HepG2 (cell line): ENCODE measurements around the gene TRIM23. TPM values are rescaled to one million over a fixed set of nuclear protein-coding genes. Genes with fewer than 3 reads are reported as not detected.

Experiments used
- CENPX ChIP-seq: sonication (generic); formaldehyde crosslinking; IDR thresholded peaks from 2 replicates; pipeline ENCODE4 v1.9.0; 2021; ENCODE audit warnings: mild to moderate bottlenecking, missing genetic modification reagents, moderate library complexity
- ERF ChIP-seq: IDR thresholded peaks from 2 replicates; pipeline ENCODE4 v1.6.1; 2018; ENCODE audit warnings: missing biosample characterization, missing genetic modification reagents
- FOXO1 ChIP-seq: sonication (generic); formaldehyde crosslinking; IDR thresholded peaks from 2 replicates; pipeline ENCODE4 v1.4.0; 2020; ENCODE audit warnings: missing genetic modification reagents
- HNRNPH1 ChIP-seq: fragments of 200-400 bp; formaldehyde crosslinking; optimal IDR thresholded peaks from 2 replicates; pipeline ENCODE3; 2017; ENCODE audit warnings: mild to moderate bottlenecking, low read depth, low read length
- MAFG ChIP-seq: sonication (generic); formaldehyde crosslinking; IDR thresholded peaks from 2 replicates; pipeline ENCODE4 v1.5.1; 2020; ENCODE audit warnings: mild to moderate bottlenecking, missing genetic modification reagents
- MED8 ChIP-seq: sonication (generic); formaldehyde crosslinking; IDR thresholded peaks from 2 replicates; pipeline ENCODE4 v1.8.1; 2023; ENCODE audit warnings: mild to moderate bottlenecking, missing genetic modification reagents; ENCODE audit not compliant: insufficient replicate concordance
- MTA1 ChIP-seq: sonication (generic); formaldehyde crosslinking; IDR thresholded peaks from 2 replicates; pipeline ENCODE4 v1.4.0; 2020; ENCODE audit warnings: missing genetic modification reagents, mild to moderate bottlenecking, borderline replicate concordance
- PHB2 ChIP-seq: fragments of 450-650 bp; IDR thresholded peaks from 2 replicates; pipeline ENCODE4 v1.6.1; 2018; ENCODE audit not compliant: partially characterized antibody
- PLRG1 ChIP-seq: fragments of 450-650 bp; conservative IDR thresholded peaks from 2 replicates; pipeline ENCODE4 v1.6.1; 2016
- RFX3 ChIP-seq: IDR thresholded peaks from 2 replicates; pipeline ENCODE4 v1.6.1; 2016; ENCODE audit warnings: missing biosample characterization, missing genetic modification reagents
- SNAPC2 ChIP-seq: sonication (generic); formaldehyde crosslinking; IDR thresholded peaks from 2 replicates; pipeline ENCODE4 v1.8.1; 2022; ENCODE audit warnings: mild to moderate bottlenecking, missing genetic modification reagents
- SP1 ChIP-seq, 2 experiments: fragments of 450-650 bp in 1 of 2; sonication (generic) in 1 of 2; formaldehyde crosslinking in 1 of 2; IDR thresholded peaks; 2 replicates each; pipeline versions ENCODE4 v1.4.0 to v1.6.1; 2016 to 2020; ENCODE audit warnings: missing genetic modification reagents in 1 of 2
- XBP1 ChIP-seq: sonication (generic); formaldehyde crosslinking; IDR thresholded peaks from 2 replicates; pipeline ENCODE4 v1.5.0; 2020; ENCODE audit warnings: missing genetic modification reagents
- ZNF510 ChIP-seq: sonication (generic); formaldehyde crosslinking; IDR thresholded peaks from 2 replicates; pipeline ENCODE4 v1.4.0; 2020; ENCODE audit warnings: low read depth, mild to moderate bottlenecking, missing genetic modification reagents
- ZNF550 ChIP-seq: sonication (generic); formaldehyde crosslinking; IDR thresholded peaks from 2 replicates; pipeline ENCODE4 v1.4.0; 2020; ENCODE audit warnings: mild to moderate bottlenecking, missing genetic modification reagents, borderline replicate concordance
- ZNF605 ChIP-seq: sonication (generic); formaldehyde crosslinking; IDR thresholded peaks from 2 replicates; pipeline ENCODE4 v1.8.0; 2022; ENCODE audit warnings: mild to moderate bottlenecking, missing genetic modification reagents
- ZNF607 ChIP-seq: sonication (generic); formaldehyde crosslinking; IDR thresholded peaks from 2 replicates; pipeline ENCODE4 v1.5.1; 2020; ENCODE audit warnings: missing genetic modification reagents, mild to moderate bottlenecking, borderline replicate concordance
- ZNF678 ChIP-seq: sonication (generic); formaldehyde crosslinking; IDR thresholded peaks from 2 replicates; pipeline ENCODE4 v1.4.0; 2020; ENCODE audit warnings: mild to moderate bottlenecking, missing genetic modification reagents
- ZSCAN22 ChIP-seq: sonication (generic); formaldehyde crosslinking; IDR thresholded peaks from 2 replicates; pipeline ENCODE4 v1.4.0; 2020; ENCODE audit warnings: mild to moderate bottlenecking, missing genetic modification reagents
- polyA plus RNA-seq, 8 experiments: library from polyadenylated mRNA; depleted of rRNA in 3 of 8; stranded (reverse) in 7 of 8; unstranded in 1 of 8; fragments of >200 nt; fragmentation: Illumina TruSeq in 4 of 8; extraction: Trizol in 4 of 8; gene quantifications; 2 replicates each; pipeline versions ENCODE4 v1.2.1 to v1.2.3, GENCODE V29; 2011 to 2016; ENCODE audit warnings: low read depth in 4 of 8, missing spikeins in 1 of 8, mixed read lengths in 1 of 8; ENCODE audit not compliant: insufficient read depth in 1 of 8
- total RNA-seq, 5 experiments: library from RNA; depleted of rRNA; stranded (reverse); fragments of >200 nt; fragmentation: Illumina TruSeq; extraction: Trizol; gene quantifications; 2 replicates each; pipeline ENCODE4 v1.2.3, GENCODE V29; 2016; ENCODE audit warnings: low read depth in 1 of 5
- TF ChIP-seq, protein P1 (sequence below): sonication (generic); formaldehyde crosslinking; IDR thresholded peaks from 2 replicates; pipeline ENCODE4 v1.4.0; 2020; ENCODE audit warnings: missing genetic modification reagents
- TF ChIP-seq, protein P2 (sequence below): sonication (generic); formaldehyde crosslinking; IDR thresholded peaks from 2 replicates; pipeline ENCODE4 v1.5.0; 2020; ENCODE audit warnings: missing genetic modification reagents
- TF ChIP-seq, protein P3 (sequence below): IDR thresholded peaks from 2 replicates; pipeline ENCODE4 v1.6.1; 2016; ENCODE audit warnings: missing genetic modification reagents, missing compliant biosample characterization
- TF ChIP-seq, protein P4 (sequence below): sonication (generic); formaldehyde crosslinking; IDR thresholded peaks from 2 replicates; pipeline ENCODE4 v1.8.0; 2022; ENCODE audit warnings: mild to moderate bottlenecking, missing genetic modification reagents
- TF ChIP-seq, protein P5 (sequence below): sonication (generic); formaldehyde crosslinking; IDR thresholded peaks from 2 replicates; pipeline ENCODE4 v1.5.0; 2020; ENCODE audit warnings: missing genetic modification reagents
- TF ChIP-seq, protein P6 (sequence below): IDR thresholded peaks from 2 replicates; pipeline ENCODE4 v1.6.1; 2016; ENCODE audit warnings: control low read depth

TRIM23 gene
- total and polyA plus RNA-seq, 2 of the 13 experiments (the other 11 are each of a cell fraction or from before 2014, with no cell fraction given), result 4.6 to 11.4 TPM

DNA sequence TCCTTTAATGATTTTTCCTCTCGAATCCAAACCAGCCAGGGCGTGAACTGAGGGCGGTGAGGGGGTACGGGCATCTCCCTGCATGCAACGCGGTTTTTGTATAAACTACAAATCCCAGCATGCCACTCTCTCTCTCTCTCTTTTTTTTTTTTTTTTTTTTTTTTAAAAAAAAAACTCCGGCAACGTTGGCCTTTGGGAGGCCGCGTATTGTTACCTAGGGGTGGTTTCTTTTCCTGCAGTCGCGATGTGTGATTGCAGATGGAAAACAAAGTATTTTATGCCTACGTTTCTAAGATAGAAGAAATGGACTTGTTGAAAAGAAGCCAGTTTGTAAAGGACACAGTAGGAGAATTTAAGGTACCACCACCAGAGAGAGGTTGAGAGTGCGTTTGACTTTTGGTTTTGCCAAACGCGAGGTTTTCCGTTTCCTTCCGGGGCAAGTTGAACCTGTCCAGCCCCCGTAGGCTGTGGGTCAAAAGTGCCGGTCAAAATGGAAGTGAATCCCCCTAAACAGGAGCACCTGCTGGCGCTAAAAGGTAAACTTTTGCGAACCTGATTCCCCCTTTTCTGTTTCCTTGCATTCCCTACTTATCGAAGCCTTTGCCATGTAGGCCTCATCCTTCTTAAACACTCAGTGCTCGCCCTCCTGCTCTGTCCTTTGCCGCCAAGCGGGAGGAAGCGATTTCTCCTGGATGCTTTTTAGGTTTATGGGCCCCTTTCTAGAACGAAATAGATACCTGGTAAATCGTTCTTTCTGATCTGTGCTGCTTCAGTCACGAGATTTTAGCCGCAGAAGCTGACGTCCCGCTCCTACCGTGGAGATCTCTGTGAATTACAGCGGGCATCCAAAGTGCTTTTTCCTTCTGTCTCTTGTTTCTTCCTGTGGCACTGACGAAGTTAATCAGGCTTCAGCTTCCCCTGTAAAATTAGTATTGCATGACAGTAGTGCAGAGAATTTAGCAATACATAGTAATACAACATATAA, 730 bp upstream of the TRIM23 start, which contains the start of the genes SHLD3 and TRAPPC13 (continued):
- TF ChIP-seq ZNF550 (no peak), ZNF510 (CRISPR knock-in tag) (no peak), MTA1 (CRISPR knock-in tag) (no peak), FOXO1 (no peak), ERF (CRISPR knock-in tag) (0 out of 2 replicates have a peak, but pooled peaks have one; percentile 17), CENPX (CRISPR knock-in tag) (no peak), PLRG1 (no peak), ZSCAN22 (CRISPR knock-in tag) (no peak), SNAPC2 (CRISPR knock-in tag) (no peak), ZNF605 (CRISPR knock-in tag) (no peak), ZNF678 (CRISPR knock-in tag) (no peak), MED8 (CRISPR knock-in tag) (no peak), SP1 (IDR thresholded peaks at IDR 0.05) (no peak), SP1 (CRISPR knock-in tag; IDR thresholded peaks at IDR 0.05) (no peak), PHB2 (no peak), ZNF607 (CRISPR knock-in tag) (no peak), XBP1 (CRISPR knock-in tag) (no peak), RFX3 (no peak), HNRNPH1 (no peak), MAFG (CRISPR knock-in tag) (no peak)
- TF ChIP-seq, protein P1, sequence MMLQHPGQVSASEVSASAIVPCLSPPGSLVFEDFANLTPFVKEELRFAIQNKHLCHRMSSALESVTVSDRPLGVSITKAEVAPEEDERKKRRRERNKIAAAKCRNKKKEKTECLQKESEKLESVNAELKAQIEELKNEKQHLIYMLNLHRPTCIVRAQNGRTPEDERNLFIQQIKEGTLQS (CRISPR knock-in tag), result no peak
- TF ChIP-seq, protein P2, sequence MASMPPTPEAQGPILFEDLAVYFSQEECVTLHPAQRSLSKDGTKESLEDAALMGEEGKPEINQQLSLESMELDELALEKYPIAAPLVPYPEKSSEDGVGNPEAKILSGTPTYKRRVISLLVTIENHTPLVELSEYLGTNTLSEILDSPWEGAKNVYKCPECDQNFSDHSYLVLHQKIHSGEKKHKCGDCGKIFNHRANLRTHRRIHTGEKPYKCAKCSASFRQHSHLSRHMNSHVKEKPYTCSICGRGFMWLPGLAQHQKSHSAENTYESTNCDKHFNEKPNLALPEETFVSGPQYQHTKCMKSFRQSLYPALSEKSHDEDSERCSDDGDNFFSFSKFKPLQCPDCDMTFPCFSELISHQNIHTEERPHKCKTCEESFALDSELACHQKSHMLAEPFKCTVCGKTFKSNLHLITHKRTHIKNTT (CRISPR knock-in tag), result no peak
- TF ChIP-seq, protein P3, sequence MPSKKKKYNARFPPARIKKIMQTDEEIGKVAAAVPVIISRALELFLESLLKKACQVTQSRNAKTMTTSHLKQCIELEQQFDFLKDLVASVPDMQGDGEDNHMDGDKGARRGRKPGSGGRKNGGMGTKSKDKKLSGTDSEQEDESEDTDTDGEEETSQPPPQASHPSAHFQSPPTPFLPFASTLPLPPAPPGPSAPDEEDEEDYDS (CRISPR knock-in tag), result peak; percentile 91
- TF ChIP-seq, protein P4, sequence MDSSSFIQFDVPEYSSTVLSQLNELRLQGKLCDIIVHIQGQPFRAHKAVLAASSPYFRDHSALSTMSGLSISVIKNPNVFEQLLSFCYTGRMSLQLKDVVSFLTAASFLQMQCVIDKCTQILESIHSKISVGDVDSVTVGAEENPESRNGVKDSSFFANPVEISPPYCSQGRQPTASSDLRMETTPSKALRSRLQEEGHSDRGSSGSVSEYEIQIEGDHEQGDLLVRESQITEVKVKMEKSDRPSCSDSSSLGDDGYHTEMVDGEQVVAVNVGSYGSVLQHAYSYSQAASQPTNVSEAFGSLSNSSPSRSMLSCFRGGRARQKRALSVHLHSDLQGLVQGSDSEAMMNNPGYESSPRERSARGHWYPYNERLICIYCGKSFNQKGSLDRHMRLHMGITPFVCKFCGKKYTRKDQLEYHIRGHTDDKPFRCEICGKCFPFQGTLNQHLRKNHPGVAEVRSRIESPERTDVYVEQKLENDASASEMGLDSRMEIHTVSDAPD (CRISPR knock-in tag), result no peak
- TF ChIP-seq, protein P5, sequence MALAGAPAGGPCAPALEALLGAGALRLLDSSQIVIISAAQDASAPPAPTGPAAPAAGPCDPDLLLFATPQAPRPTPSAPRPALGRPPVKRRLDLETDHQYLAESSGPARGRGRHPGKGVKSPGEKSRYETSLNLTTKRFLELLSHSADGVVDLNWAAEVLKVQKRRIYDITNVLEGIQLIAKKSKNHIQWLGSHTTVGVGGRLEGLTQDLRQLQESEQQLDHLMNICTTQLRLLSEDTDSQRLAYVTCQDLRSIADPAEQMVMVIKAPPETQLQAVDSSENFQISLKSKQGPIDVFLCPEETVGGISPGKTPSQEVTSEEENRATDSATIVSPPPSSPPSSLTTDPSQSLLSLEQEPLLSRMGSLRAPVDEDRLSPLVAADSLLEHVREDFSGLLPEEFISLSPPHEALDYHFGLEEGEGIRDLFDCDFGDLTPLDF, result no peak
- TF ChIP-seq, protein P6, sequence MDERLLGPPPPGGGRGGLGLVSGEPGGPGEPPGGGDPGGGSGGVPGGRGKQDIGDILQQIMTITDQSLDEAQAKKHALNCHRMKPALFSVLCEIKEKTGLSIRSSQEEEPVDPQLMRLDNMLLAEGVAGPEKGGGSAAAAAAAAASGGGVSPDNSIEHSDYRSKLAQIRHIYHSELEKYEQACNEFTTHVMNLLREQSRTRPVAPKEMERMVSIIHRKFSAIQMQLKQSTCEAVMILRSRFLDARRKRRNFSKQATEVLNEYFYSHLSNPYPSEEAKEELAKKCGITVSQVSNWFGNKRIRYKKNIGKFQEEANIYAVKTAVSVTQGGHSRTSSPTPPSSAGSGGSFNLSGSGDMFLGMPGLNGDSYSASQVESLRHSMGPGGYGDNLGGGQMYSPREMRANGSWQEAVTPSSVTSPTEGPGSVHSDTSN, result no peak
